ENCODE data around the gene PTPN3. TPM values are rescaled to one million over a fixed set of nuclear protein-coding genes. Genes with fewer than 3 reads are reported as not detected.
A peak's percentile ranks its signal among the peaks of the same experiment; 100 is the strongest.

The PTPN3 gene
- total RNA-seq, 1 donor from 2014 or later, result 13.4 TPM

DNA sequence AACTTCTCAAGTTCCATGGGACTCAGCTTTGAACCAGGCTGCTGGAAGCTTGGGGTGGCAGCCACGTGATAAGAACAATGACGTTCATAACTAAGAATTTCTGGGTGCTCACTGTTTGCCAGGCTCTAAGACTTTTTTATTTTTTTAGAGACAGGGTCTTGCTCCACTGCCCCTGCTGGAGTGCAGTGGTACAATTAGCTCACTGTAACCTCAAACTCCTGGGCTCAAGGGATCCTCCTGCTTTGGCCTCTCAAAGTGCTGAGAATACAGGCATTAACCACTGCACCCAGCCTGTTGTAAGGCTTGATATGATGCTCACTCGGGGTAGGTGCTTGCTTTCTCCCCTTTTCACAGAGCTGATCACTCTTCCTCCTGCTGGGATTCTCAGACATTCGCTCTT is 38.7 kb downstream of the PTPN3 start:
- H3K27me3 ChIP-seq (ENCODE audit: low read depth), result no peaks in the 10 kb centered on the region
- no peak overlapping the region for H3K4me3 ChIP-seq
- DNase-seq (no peak), ATAC-seq (no peak)
- intact Hi-C loops (cut with DNase I), result no loop called here
- TF ChIP-seq, protein P1, sequence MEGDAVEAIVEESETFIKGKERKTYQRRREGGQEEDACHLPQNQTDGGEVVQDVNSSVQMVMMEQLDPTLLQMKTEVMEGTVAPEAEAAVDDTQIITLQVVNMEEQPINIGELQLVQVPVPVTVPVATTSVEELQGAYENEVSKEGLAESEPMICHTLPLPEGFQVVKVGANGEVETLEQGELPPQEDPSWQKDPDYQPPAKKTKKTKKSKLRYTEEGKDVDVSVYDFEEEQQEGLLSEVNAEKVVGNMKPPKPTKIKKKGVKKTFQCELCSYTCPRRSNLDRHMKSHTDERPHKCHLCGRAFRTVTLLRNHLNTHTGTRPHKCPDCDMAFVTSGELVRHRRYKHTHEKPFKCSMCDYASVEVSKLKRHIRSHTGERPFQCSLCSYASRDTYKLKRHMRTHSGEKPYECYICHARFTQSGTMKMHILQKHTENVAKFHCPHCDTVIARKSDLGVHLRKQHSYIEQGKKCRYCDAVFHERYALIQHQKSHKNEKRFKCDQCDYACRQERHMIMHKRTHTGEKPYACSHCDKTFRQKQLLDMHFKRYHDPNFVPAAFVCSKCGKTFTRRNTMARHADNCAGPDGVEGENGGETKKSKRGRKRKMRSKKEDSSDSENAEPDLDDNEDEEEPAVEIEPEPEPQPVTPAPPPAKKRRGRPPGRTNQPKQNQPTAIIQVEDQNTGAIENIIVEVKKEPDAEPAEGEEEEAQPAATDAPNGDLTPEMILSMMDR (IDR thresholded peaks at IDR 0.05), result no peak
- H3K36me3 ChIP-seq, result peaks cover 22% of the 10 kb centered on the region
- no peaks in the 10 kb centered on the region for H3K9me3 ChIP-seq
- H3K27ac ChIP-seq, result no peak overlapping the region
- no peaks in the 10 kb centered on the region for H3K4me1 ChIP-seq

DNA sequence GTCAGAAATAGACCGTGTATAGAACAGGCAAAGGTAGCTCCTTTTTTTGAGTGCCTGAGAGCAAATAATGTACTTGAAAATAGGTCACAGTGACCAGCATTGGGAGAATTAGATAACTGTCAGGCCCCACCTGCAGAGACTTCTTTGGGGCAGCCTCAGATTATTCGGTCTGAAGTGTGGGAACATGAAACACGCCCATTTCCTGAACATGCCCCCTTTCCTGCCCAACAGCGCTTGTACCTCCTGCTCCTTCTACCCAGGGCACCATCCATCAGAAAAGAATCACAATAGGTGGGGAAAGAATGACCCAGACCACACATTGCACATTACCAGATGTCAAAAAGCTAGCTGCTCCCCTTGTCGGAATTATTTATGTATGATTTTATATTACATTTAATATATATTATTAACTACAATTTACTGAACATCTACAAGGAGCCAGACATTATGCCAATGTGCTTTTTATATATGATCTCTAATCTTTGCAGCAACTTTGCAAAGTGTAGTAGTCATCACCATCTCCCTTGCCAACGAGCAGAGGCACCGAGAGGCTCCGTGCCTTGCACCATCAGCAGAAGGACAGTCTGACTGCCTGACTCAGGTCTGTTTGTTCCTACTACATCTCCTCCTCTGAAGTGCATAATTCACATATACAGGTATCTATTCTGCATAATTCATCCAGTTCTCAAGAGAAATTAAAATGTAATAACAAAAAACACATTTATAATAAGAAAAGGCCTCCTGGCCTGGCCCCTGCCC is 39.5 kb downstream of the PTPN3 start:
- peaks cover 22% of the 10 kb centered on the region for H3K36me3 ChIP-seq
- no peaks in the 10 kb centered on the region for H3K4me1 ChIP-seq
- no peak overlapping the region for H3K4me3 ChIP-seq
- TF ChIP-seq, protein P1 (IDR thresholded peaks at IDR 0.05), result no peak
- peaks cover 4% of the 10 kb centered on the region for H3K27me3 ChIP-seq (ENCODE audit: low read depth)
- peak in 1 of 2 donors; percentile 57 for ATAC-seq
- H3K9me3 ChIP-seq, result no peaks in the 10 kb centered on the region
- DNase-seq, result no peak
- intact Hi-C loops (cut with DNase I), result no loop called here
- H3K27ac ChIP-seq, result no peak overlapping the region

DNA sequence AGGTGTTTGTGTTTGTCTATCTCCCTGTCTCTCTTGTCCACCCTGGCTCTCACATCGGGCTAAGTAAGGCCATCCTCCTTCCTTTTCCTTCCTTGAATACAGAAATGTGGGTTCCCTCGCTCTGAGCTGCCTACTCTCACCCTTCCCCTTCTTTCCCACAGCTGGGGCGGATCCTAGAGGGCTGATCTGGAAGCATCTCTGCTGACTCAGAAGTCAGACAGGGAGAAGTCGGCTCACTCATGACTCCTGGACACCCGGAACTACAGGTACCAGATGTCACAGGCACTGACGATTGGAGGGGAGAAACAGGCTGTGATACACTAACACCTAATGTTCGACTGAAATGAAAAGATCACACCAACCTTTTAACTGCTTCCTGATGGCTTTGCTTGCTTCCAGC is 41.3 kb downstream of the PTPN3 start:
- Histone ChIP-seq H3K27ac (no peak overlapping the region), H3K4me3 (no peak overlapping the region), H3K36me3 (peaks cover 15% of the 10 kb centered on the region), H3K27me3 (ENCODE audit: low read depth) (peaks cover 4% of the 10 kb centered on the region), H3K9me3 (no peaks in the 10 kb centered on the region), H3K4me1 (no peaks in the 10 kb centered on the region)
- TF ChIP-seq, protein P1 (IDR thresholded peaks at IDR 0.05), result no peak
- no peak for ATAC-seq
- no peak for DNase-seq
- intact Hi-C loops (cut with DNase I), result no loop called here

DNA sequence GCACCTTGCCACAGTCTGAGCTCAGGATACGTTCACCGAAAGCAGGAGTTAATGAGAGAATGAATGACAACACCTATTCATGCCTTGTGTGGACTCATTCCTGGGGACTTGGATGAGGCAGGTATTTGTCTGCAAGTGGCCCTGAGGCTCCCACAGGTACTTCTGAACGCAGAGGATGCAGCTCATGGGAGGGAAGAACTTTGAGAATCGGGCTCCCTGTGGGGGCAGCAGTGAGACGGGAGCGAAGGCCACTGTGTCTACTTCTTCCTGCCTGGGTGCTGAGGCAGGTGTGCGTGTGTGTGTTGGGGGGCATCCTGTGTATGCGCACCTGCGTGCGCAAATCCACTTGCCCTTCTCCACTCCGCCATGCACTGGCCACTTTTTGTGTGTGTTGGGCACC is 42.2 kb downstream of the PTPN3 start:
- intact Hi-C loops (cut with DNase I), result no loop called here
- ATAC-seq, result no peak
- H3K27me3 ChIP-seq (ENCODE audit: low read depth), result peaks cover 4% of the 10 kb centered on the region
- H3K4me3 ChIP-seq, result no peak overlapping the region
- no peak overlapping the region for H3K27ac ChIP-seq
- H3K9me3 ChIP-seq, result no peaks in the 10 kb centered on the region
- DNase-seq, result no peak
- H3K4me1 ChIP-seq, result no peaks in the 10 kb centered on the region
- TF ChIP-seq, protein P1 (IDR thresholded peaks at IDR 0.05), result no peak
- H3K36me3 ChIP-seq, result peaks cover 10% of the 10 kb centered on the region

DNA sequence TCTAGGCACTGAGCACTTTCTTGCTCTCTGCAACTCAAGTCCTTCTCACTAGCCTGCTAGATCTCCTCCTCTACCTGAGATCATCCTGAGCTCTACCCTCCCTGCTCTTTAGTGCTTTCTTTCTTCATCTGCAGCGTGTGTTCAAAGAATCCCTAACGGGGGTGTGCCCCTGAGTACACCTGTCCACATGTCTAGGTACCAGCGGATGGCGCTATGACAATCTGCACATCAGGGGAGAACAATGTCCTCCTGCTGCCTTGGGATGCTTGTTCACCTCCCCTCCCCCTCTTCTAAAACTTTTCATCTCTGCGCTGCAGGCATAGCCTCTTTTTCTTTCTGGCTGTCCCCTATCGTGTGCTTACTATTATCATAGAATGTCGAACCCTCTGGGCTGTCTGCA is 42.7 kb downstream of the PTPN3 start:
- Histone ChIP-seq H3K36me3 (peaks cover 10% of the 10 kb centered on the region), H3K27me3 (ENCODE audit: low read depth) (peaks cover 4% of the 10 kb centered on the region), H3K4me3 (no peak overlapping the region), H3K27ac (no peak overlapping the region), H3K4me1 (no peaks in the 10 kb centered on the region), H3K9me3 (no peaks in the 10 kb centered on the region)
- ATAC-seq (no peak), DNase-seq (no peak)
- intact Hi-C loops (cut with DNase I), result no loop called here
- TF ChIP-seq, protein P1 (IDR thresholded peaks at IDR 0.05), result no peak
